ENCODE measurements around the gene OR2T6.
"Not testable (repeated sequence)": the region's sequence is repeated elsewhere in the genome, so short reads cannot be mapped to it uniquely, and the experiment has no call there.

Gene OR2T6

DNA sequence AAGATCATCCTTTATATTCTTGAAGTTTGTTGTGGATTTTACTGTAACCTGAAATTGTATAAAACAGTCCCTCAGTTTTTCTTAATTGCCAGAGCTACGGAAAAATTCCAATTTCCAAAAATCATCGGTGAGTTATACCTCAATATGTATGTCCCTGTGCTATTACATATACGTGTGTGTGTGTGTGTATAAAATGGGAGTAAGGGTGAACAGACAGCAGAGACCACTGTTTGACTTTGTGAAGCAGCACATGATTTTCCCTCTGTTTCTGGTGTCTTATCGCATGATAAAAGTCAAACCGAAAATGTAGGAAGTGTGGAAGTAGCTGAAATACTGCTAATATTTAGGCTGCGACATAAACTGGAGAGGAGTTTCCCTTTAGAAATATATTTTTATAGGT lies 28.5 kb downstream of the OR2T6 start:
- no peak for DNase-seq (ENCODE audit: low read depth, low spot score)
- in situ Hi-C loops (cut with HindIII; ENCODE audit: low sequenced_read_pairs) = no loop called here
- H3K4me3 ChIP-seq (ENCODE audit: low read depth, low read length) = no peak overlapping the region
- TF ChIP-seq, protein P1, sequence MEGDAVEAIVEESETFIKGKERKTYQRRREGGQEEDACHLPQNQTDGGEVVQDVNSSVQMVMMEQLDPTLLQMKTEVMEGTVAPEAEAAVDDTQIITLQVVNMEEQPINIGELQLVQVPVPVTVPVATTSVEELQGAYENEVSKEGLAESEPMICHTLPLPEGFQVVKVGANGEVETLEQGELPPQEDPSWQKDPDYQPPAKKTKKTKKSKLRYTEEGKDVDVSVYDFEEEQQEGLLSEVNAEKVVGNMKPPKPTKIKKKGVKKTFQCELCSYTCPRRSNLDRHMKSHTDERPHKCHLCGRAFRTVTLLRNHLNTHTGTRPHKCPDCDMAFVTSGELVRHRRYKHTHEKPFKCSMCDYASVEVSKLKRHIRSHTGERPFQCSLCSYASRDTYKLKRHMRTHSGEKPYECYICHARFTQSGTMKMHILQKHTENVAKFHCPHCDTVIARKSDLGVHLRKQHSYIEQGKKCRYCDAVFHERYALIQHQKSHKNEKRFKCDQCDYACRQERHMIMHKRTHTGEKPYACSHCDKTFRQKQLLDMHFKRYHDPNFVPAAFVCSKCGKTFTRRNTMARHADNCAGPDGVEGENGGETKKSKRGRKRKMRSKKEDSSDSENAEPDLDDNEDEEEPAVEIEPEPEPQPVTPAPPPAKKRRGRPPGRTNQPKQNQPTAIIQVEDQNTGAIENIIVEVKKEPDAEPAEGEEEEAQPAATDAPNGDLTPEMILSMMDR (IDR thresholded peaks at IDR 0.05; ENCODE audit: low read depth, low read length) = no peak

DNA sequence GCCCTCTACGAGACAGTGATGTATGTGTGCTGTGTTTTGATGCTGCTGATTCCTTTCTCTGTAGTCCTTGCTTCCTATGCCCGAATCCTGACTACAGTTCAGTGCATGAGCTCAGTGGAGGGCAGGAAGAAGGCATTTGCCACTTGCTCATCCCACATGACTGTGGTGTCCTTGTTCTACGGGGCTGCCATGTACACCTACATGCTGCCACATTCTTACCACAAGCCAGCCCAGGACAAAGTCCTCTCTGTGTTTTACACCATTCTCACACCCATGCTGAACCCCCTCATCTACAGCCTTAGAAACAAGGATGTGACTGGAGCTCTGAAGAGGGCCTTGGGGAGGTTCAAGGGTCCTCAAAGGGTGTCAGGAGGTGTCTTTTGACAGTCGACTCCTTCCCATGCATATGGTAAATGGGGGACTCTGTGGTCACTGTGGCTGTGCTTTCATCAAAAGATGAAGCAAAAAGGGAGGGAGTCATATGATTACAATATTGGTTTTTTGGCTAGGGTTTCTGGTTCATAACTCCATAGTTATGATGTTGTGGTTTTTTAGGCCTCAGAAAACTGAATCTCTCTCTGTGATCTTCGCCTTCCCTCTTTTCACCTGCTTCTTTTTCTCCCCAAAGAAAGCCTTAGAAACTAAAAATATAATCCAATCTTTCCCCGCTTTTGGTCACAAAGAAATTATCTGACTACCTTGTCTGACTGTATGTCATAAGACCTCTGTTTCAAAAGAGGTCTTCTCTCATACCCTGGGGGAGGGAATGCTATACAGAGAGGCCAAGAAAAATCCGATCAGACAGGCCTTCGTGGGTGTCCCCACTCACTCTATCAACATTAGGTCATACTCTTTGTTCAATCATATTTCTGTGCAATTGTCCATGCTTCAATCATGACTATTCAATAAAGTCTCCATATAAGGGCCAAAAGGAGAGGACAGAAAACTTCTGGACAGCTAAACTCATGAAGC lies 31.5 kb downstream of the OR2T6 start:
- DNase-seq (ENCODE audit: low read depth, low spot score) = no peak
- H3K4me3 ChIP-seq (ENCODE audit: low read depth, low read length) = no peak overlapping the region
- in situ Hi-C loops (cut with HindIII; ENCODE audit: low sequenced_read_pairs) = no loop called here
- TF ChIP-seq, protein P1 (IDR thresholded peaks at IDR 0.05; ENCODE audit: low read depth, low read length) = no peak

DNA sequence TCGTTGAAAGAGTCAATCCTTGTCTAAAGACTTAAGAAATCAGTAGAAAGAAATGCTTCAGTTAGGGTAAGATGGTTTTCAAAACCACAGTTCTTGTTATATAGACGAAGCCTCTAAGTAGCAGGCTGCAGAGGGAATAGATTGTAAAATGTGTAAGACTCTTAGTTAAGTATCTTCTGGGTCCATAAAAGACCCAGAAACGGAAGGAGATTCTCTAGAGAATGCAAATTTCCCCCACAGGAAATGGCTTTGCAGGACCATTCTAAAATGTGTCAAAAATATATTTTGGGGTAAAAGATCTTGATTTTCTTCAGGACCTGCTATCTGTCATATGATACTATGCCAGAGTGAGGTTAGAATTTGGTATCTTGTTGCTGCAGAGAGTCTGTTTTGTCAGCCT lies 40.7 kb downstream of the OR2T6 start:
- H3K4me3 ChIP-seq (ENCODE audit: low read depth, low read length) = no peak overlapping the region
- TF ChIP-seq, protein P1 (IDR thresholded peaks at IDR 0.05; ENCODE audit: low read depth, low read length) = no peak
- in situ Hi-C loops (cut with HindIII; ENCODE audit: low sequenced_read_pairs) = no loop called here
- DNase-seq (ENCODE audit: low read depth, low spot score) = no peak

DNA sequence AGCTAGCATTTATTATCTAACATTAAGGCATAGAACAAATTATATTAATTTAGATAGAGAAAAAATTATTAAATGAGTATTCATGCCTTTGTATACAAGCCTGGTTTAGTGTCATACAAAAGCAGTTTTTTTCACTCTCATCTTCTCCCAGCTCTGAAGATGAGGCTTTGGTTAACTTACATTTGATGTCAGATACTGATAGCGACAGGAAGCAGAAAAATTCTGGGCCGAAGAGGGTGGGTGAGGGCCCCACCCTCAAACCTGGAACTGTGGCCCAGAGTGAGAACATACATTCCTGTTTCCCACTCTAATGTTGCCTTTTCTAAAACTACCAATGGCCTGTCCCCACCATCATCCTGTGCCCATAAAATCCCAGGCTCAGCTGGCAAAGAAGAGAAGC lies 42.3 kb downstream of the OR2T6 start:
- DNase-seq (ENCODE audit: low read depth, low spot score) = no peak
- no peak overlapping the region for H3K4me3 ChIP-seq (ENCODE audit: low read depth, low read length)
- TF ChIP-seq, protein P1 (IDR thresholded peaks at IDR 0.05; ENCODE audit: low read depth, low read length) = no peak
- in situ Hi-C loops (cut with HindIII; ENCODE audit: low sequenced_read_pairs) = no loop called here

DNA sequence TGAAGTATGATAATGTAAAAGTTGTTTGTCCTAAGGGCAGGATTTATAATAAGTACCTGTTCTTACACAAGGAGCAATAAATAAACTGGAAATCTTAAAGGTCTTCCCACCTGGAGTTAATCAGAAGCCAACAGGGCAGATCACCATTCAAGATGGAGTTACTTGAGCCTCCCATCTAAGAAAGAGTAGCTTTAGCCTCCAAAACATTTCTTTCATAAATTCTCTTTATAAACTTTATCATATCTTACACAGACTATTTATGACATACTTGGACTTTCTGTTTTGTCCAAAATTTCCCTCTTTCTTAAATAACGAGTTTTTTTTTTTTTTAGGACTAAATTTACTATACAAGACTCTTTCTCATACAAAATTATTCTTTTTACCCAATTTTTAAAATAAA lies 45.8 kb downstream of the OR2T6 start:
- H3K4me3 ChIP-seq (ENCODE audit: low read depth, low read length) = no peak overlapping the region
- DNase-seq (ENCODE audit: low read depth, low spot score) = peak; percentile 35
- TF ChIP-seq, protein P1 (IDR thresholded peaks at IDR 0.05; ENCODE audit: low read depth, low read length) = no peak
- in situ Hi-C loops (cut with HindIII; ENCODE audit: low sequenced_read_pairs) = no loop called here

DNA sequence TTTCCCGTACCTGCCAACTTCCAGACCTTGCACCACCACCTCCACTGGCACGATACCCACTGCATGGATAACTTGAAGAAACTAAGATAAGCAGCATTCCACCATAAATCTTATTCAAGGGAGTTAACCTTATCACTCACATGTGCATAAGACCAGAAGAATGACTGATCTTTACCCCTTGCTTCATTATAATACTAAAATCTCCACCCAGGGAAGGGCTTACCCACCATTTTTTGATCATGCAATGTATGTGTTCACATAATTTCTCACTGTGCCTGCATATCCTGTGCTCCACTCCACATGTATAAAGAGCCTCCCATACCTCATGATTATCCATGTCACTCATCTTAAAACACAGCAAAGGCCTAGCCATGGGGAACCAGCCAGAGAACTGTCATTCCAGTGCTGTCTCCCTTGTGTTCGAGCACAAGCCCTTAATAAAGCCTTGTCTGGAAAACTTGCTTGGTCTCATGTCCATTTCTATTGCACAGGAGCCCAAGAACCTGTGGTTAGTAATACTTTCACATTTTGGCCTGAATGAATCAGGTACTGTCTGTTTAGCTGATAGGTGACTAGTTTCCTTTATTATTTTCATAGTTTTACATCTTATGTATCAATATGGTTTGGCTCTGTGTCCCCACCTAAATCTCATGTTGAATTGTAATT lies 52.1 kb downstream of the OR2T6 start:
- in situ Hi-C loops (cut with HindIII; ENCODE audit: low sequenced_read_pairs); H3K4me3 ChIP-seq (ENCODE audit: low read depth, low read length); DNase-seq (ENCODE audit: low read depth, low spot score): not testable (repeated sequence)

DNA sequence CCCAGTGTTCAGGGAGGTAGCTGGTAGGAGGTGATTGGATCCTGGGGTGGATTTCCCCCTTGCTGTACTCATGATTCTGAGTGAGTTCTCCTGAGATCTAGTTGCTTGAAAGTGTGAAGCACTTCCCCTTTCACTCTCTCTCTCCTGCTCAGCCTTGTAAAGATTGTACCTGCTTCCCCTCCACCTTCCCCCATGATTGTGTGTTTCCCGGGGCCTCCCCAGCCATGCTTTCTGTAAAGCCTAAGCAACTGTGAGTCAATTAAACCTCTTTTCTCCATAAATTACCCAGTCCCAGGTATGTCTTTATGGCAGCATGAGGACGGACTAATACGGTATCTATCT lies 52.6 kb downstream of the OR2T6 start:
- DNase-seq (ENCODE audit: low read depth, low spot score); H3K4me3 ChIP-seq (ENCODE audit: low read depth, low read length); in situ Hi-C loops (cut with HindIII; ENCODE audit: low sequenced_read_pairs): not testable (repeated sequence)

DNA sequence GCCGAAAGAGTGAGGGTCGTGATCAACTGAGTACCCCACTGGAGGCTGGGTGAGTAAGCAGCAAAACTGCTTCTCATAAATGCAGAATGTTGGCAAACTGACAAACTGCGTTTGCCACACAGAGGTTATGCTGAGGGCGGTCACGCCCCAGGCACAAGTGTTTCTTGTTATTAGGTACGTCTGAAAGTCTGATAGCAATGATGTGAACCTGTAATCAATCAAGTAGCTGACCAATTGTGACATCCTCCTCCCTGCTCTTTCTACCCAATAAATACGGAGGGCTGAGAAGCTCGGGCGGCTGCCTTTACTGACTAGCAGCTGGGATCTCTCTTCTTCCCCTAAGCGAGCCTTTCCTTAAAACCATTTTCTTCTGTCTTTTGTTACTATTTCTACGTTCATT lies 56.1 kb downstream of the OR2T6 start:
- H3K4me3 ChIP-seq (ENCODE audit: low read depth, low read length); DNase-seq (ENCODE audit: low read depth, low spot score); in situ Hi-C loops (cut with HindIII; ENCODE audit: low sequenced_read_pairs): not testable (repeated sequence)

DNA sequence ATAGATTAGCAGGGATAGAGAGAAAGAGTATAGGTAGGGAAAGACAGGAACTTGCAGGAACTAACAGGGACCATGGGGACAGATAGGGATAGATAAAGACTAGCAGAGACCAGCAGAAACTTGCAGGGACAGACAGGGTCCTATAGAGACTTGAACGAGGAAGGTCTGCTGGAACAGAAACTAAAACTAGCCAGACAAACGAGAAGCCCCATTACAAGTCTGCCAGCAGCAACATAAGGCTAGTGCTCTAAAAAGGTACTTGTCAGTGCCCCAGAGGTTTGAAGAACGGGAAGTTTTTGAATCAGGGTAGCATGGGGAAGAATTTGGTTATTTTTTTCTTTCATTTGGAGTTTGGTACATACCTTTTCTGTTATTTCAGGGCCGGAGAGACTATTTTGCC lies 56.7 kb downstream of the OR2T6 start:
- in situ Hi-C loops (cut with HindIII; ENCODE audit: low sequenced_read_pairs); H3K4me3 ChIP-seq (ENCODE audit: low read depth, low read length); DNase-seq (ENCODE audit: low read depth, low spot score): not testable (repeated sequence)

DNA sequence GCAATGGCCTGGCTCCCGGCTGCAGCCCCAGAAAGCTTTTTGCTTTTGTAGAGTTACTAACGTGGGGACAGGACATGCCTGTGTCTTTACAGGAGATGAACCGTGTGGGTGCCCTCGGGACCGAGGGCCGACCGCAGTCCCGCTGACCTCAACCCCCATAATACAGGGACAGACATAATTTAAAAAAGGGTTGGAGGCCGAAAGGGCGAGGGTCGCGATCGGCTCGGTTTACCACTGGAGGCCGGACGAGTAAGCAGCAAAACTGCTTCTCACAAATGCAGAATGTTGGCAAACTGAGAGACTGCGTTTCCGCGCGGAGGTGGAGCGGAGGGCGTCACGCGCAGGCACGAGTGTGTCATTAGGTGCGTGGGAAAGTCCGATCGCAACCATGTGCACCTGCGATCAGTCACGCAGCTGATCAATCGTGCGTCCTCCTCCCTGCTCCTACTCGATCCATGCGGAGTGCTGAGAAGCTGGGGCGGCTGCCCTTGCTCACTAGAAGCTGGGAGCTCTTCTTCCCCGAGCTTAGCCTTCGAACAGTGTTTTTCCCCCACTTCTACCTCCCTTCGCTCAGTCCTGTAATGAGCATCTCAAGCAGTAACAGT lies 58.4 kb downstream of the OR2T6 start:
- in situ Hi-C loops (cut with HindIII; ENCODE audit: low sequenced_read_pairs) = not testable (repeated sequence)

DNA sequence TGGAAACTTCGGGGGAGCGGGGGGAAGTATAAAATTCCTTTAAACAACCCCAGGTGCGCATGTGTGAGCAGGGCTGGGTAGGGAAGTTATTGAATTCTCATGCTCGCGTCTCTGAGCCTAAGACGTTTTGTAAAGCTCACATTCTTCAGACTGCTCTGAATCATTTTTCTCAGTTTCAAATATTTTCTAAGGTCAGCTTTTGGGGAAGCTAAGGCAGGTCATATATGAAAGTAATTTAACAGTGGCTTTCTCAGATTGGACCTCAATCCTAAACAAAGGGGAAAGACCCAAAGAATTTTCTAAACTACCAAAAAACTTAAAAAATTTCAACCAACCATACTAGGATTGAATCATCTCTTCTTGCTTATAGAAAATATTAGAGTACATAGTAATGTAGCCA lies 59.4 kb downstream of the OR2T6 start:
- H3K4me3 ChIP-seq (ENCODE audit: low read depth, low read length); in situ Hi-C loops (cut with HindIII; ENCODE audit: low sequenced_read_pairs); DNase-seq (ENCODE audit: low read depth, low spot score): not testable (repeated sequence)

More for the DNA sequence above, 58.4 kb downstream of the OR2T6 start:
- not testable (repeated sequence) for H3K4me3 ChIP-seq (ENCODE audit: low read depth, low read length); DNase-seq (ENCODE audit: low read depth, low spot score)

All from astrocyte of the spinal cord (primary cell).